DMS53 treated with DMSO at 0.1 percent for 48 hours (cell line): Measurements from ENCODE around the gene PRLHR.

Experiments used
- DNase-seq: peaks from one replicate; lab custom pipeline; 2025; ENCODE audit not compliant: unreplicated experiment; lab: John Stamatoyannopoulos, UW

Gene PRLHR

DNA sequence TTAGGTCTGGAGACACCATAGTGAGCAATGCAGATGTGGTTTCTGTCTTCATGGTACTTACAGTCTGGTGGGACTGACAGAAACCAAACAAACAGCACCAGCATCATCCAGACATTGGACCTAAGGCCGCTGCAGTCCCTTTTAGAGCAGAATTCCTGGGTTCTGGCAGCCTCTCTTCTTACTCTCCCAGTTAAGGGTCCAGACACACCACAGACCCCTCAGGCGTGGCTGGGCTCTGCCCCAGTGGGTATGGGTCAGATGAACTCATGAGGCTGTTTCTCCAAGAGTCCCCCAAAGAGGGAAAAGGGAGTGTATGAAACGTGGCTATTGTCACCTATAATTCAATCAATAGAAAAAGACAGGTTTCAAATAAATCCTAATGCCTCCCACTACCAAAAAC lies 31.3 kb downstream of the PRLHR start:
- no peak for DNase-seq

DNA sequence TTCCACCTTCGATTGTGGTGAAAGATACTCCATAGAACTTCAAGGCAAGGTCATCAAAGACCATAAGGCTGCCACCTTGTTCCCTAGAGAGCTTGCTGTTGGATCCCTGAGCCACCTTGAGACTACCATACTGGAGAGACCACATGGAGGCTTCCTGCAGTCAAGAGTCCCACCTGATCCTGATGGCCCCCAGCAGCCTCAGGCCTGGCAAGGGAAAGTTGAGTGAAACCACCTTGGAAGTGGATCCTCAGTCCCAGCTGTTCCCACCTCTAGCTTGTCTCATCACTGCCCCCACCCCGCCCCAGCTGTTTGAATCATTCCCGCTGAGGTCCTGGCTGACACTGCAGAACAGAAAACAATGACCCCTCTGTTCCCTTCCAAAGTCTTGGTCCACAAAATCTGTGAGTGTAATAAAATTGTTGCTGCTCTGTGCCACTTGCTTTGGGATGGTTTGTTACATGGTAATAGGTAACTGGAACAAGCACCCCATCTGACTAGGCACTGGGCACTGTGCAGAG lies 32.0 kb downstream of the PRLHR start:
- no peak for DNase-seq

DNA sequence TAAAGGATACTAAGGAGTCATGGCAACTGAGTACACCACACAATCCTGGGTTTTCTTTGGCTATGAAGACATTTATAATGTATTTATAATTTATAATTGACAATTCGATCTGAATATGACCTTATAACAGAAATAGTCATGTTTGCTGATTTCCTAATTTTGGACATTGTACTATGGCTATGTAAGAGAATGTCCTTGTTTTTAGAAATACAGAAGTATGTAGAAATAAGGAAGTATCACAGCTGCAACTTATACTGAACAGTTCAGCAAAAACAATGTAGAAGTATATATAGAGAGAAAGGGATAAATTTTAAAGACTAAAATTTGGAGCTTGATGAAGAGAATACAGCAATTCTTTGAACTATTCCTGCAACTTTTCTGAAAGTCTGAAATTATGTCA lies 32.6 kb downstream of the PRLHR start:
- DNase-seq, result no peak

DNA sequence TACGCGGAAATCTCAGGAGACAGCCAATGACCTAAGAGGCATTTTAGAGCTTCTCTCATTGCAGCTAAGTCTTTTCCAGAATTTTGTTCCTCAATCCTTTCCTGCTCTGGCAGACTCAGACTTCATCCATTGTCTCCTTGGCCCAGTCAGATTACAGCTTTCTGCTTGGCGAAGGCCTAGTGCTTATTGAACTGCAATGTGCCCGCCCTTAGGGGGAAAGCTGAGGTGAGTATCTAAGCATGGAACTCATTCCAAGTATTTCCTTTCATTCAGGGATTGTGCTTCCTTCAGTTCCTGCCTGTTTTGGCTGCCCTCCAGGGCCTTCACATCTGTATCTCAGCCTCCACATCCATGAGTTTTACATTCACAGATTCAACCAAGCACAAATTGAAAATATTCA lies 37.5 kb downstream of the PRLHR start:
- no peak for DNase-seq

DNA sequence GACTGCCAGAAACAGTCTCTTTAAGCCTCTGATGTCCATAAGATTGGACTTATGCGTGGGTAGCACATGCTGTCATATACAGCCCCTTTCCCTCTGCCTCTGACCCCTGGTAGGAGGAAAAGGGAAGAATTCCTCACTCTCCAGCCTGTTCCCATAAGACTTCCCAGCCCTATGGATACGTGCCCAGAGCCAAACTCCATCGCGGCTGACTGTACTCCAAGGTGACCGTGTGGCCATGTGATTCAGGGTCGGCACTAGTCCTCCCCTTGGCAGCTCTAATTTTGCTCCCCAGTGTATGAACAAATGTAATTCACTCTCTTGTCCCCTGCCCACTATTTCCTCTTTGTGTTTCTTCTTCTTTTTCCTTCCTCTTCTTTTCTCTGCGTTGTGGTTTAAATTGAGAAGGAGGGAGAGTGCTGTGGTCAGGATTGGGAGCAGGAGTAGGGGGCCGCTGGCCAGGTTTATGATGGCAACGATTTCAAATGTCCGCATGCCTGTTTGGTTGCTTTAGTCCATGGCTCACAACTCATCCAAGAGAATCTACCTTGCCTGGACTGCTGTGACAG lies 43.8 kb downstream of the PRLHR start:
- no peak for DNase-seq

- DNase-seq, result no peak
Measured at GRCh38 chr10:118547282-118547681, 48.2 kb downstream of the PRLHR start.

DNA sequence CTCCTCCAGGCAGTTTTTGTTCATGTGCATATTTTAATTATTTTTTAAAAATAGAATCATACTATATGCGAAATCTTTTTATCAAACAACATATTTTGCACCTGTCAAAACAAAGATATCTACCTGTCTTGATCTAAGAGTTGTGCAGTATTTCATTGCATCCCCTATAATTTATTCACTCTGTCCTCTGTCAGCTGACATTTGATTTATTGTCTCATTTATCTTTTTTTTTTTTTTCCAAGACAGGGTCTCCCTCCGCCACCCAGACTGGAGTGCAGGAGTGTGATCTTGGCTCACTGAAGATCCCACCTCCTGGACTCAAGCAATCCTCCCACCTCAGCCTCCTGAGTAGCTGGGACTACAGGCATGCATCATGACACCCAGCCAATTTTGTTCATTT lies 49.0 kb downstream of the PRLHR start:
- DNase-seq, result no peak

DNA sequence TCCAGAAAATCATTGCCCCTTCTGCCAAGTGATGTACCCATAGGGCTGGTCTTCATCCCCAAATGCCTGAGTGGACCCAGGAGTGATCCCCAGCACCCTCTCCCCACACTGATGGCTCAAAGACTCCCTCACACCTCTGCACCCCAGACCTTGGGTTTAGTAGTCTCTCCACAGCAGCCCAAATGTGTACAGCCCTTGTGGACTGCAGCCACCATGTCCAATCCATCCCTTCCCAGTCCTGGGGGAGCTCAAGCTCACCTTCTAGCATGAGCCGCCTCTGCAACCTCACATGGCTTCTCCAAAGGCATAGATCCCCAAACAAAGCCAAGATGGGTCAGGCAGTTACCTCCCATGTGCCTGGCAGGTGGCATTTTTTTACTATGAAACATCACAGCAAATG lies 50.1 kb downstream of the PRLHR start:
- no peak for DNase-seq

DNA sequence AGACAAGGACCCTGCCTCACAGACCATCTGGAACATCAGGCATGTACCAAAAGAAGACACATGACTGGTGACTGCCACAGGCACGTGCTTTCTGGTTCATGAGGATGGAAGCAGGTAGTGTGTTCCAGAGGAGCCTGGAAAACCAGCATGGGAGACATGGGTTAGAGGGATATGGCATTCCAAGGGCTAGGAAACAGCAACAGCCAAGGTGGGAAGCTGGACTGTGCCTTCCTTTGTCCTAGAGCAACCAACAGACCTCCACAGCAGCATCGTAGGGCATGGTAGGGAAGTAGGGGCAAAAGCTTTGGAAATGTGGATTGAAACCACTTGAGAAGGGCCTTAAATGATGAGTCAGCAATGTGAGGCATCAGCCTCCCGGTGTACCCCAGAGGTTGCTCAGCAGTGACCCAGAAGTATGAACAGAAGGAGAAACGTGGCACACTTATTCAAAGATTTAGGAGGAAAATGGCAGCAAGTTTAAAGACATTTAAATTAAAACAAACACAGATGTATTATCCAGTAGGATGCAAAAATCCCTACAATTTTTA lies 51.0 kb downstream of the PRLHR start:
- no peak for DNase-seq

GRCh38 chr10:118543714-118544400 lies 51.6 kb downstream of the PRLHR start:
- peak; percentile 53 for DNase-seq

DNA sequence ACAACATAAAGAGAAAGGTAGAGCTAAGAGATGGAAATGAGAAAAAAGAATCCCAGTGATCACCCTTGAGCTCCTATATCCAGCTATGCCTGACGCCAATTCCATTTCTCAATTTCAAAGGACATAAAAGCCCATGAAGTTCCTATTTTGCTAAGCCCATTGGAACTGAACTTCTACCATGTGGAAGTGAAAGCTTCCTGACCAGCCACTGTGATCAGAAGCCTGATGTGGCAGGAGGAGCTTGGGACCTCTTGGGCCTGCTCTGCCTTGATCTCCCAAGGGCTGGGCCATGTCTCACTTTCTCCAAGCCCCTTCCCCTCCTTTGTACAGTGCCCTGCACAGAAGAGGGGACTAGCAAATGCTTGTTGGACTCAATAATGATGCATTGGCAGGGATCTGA lies 52.7 kb downstream of the PRLHR start:
- no peak for DNase-seq

DNA sequence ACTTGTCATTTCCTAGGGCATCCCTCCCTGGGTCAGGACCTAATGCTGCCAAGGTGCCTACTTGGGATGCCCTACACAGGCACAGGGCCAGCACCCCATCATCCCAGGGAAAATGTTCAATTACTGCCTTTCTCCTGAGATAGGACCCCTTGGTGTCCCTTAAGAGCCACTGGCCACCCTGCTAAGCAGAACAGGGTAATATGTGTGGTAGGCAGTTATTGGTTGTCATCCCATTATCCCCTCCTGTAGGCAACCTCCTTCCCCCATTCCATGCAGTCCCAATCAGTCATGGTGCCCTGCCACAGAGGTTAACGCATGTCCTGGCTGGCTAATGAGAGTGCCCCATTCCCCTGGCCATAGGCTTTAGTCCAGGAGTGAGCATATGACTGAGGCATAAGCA lies 53.2 kb downstream of the PRLHR start:
- DNase-seq, result no peak

DNA sequence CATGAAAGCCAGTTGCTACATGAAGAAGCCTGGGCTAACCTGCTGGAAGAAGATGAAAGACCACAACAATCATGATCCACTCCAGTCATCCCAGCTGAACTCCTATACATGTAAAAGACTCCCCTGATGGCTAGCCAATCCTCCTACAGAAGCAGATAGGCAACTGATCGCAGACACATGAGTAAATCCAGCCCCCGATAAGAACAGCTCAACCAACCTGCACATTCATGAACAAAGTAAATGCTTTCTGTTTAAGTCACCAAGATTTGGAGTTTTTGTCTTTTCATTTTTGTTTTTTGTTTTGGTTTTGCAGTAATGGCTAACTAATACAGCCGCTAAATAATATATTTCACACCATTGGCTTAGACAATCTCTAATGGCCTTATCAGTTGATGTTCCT lies 53.7 kb downstream of the PRLHR start:
- no peak for DNase-seq
